PC-3 (cell line): ENCODE measurements around the gene CNDP1. TPM values are rescaled to one million over a fixed set of nuclear protein-coding genes. Genes with fewer than 3 reads are reported as not detected.

Experiments used
- ATAC-seq: fragments of 200-7000 bp; cut with Tn5 transposase; 2 replicates; pipeline ENCODE4 v1.9.1; 2020; ENCODE audit warnings: mild to moderate bottlenecking, moderate library complexity
- BruUV-seq: library from RNA; stranded (reverse); fragments of 400-500 nt; replicated peaks from 2 replicates; lab custom pipeline; 2021; lab: Mats Ljungman, UMichigan
- CTCF ChIA-PET: fragments of 300-600 bp; sonication (Branson Sonifier 250); formaldehyde crosslinking; loops from one replicate; lab custom pipeline; 2022; ENCODE audit warnings: antibody characterized with exemption; lab: Charles Lee
- POLR2A ChIA-PET: fragments of 300-600 bp; sonication (Branson Sonifier 250); formaldehyde crosslinking; loops from one replicate; lab custom pipeline; 2022; ENCODE audit warnings: antibody characterized with exemption; ENCODE audit not compliant: unreplicated experiment; lab: Charles Lee
- DNase-seq: peaks from one replicate; pipeline ENCODE4 v3.0.0-alpha.2; 2015
- H2AFZ ChIP-seq: fragments of 300-600 bp; sonication (generic); 2 replicates; pipeline ENCODE4 v1.6.0; 2016; ENCODE audit warnings: antibody characterized with exemption, low read length
- H3F3A ChIP-seq: fragments of 300-600 bp; sonication (generic); one replicate; pipeline ENCODE4 v1.6.0; 2017; ENCODE audit warnings: antibody characterized with exemption, low read length, control low read depth, mild to moderate bottlenecking; ENCODE audit not compliant: unreplicated experiment
- H3K27ac ChIP-seq: fragments of 300-600 bp; sonication (generic); 2 replicates; pipeline ENCODE4 v1.5.1; 2016; ENCODE audit warnings: mild to moderate bottlenecking, low read length
- H3K27me3 ChIP-seq: fragments of 300-600 bp; sonication (generic); 2 replicates; pipeline ENCODE4 v1.6.1; 2016; ENCODE audit warnings: low read length, mixed read lengths
- H3K36me3 ChIP-seq: fragments of 300-600 bp; sonication (generic); 2 replicates; pipeline ENCODE4 v1.6.1; 2016; ENCODE audit warnings: low read depth, mixed run types, low read length, mixed read lengths
- H3K4me1 ChIP-seq: fragments of 300-600 bp; sonication (generic); 2 replicates; pipeline ENCODE4 v1.5.1; 2016; ENCODE audit warnings: low read length; ENCODE audit not compliant: insufficient read depth
- H3K4me2 ChIP-seq: fragments of 300-600 bp; sonication (generic); 2 replicates; pipeline ENCODE4 v1.6.0; 2016; ENCODE audit warnings: low read length
- H3K4me3 ChIP-seq: fragments of 300-600 bp; sonication (generic); 2 replicates; pipeline ENCODE4 v1.5.1; 2016; ENCODE audit warnings: mild to moderate bottlenecking, low read length, mixed read lengths
- H3K79me2 ChIP-seq: fragments of 300-600 bp; sonication (generic); 2 replicates; pipeline ENCODE4 v1.6.1; 2017; ENCODE audit warnings: low read length, mixed read lengths
- H3K9ac ChIP-seq: fragments of 300-600 bp; sonication (generic); 2 replicates; pipeline ENCODE4 v1.6.0; 2016; ENCODE audit warnings: mild to moderate bottlenecking, low read length
- H3K9me2 ChIP-seq: fragments of 300-600 bp; sonication (generic); replicated peaks from 2 replicates; pipeline ENCODE4 v1.6.1; 2016; ENCODE audit warnings: mixed run types, low read length, mixed read lengths
- H3K9me3 ChIP-seq: fragments of 300-600 bp; sonication (generic); 2 replicates; pipeline ENCODE4 v1.6.1; 2016; ENCODE audit warnings: low read length, mixed read lengths
- H4K20me1 ChIP-seq: fragments of 300-600 bp; sonication (generic); 2 replicates; pipeline ENCODE4 v1.6.1; 2016; ENCODE audit warnings: low read length, mixed read lengths
- CTCF ChIP-seq: fragments of 300-600 bp; sonication (generic); conservative IDR thresholded peaks from 2 replicates; pipeline ENCODE4 v1.5.1; 2017; ENCODE audit warnings: antibody characterized with exemption, low read depth, mild to moderate bottlenecking, low read length
- EZH2 ChIP-seq: fragments of 300-600 bp; sonication (generic); IDR thresholded peaks from one replicate; pipeline ENCODE4 v1.6.1; 2017; ENCODE audit warnings: antibody characterized with exemption, mild to moderate bottlenecking, low read length; ENCODE audit not compliant: unreplicated experiment
- EZH2phosphoT487 ChIP-seq: fragments of 300-600 bp; sonication (generic); IDR thresholded peaks from 2 replicates; pipeline ENCODE4 v1.6.1; 2018; ENCODE audit warnings: mild to moderate bottlenecking, antibody characterized with exemption, low read length, borderline replicate concordance
- intact Hi-C: fragments of 100-400 bp; cut with micrococcal nuclease; formaldehyde crosslinking; loops from 2 replicates; pipeline ENCODE4 v1.9.0; 2023
- total RNA-seq: library from RNA; depleted of rRNA; stranded (reverse); fragments of >200 nt; gene quantifications from 2 replicates; pipeline ENCODE4 v1.2.3, GENCODE V29; 2014

CNDP1 gene
- total RNA-seq, 1 experiment from 2014 or later, result not detected

DNA sequence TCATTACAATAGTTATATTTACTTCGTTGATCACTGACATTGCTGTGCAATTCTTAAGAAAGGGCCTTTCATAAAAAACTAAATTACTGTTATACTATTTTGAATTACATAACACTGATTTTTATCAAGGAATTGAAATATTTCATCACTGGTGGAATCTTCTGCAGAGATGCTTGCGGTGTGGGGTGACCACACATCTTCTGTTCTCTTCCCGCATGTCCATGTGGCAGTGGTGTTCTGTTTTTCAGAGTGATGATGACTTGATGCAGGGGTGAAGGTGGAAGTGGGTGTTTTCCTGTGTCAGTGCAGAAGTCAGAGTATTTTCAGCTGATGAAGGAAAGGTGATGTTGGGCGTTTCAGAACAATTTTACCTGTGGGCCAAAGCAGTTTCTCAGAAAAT, 31.2 kb upstream of the CNDP1 start:
- Histone ChIP-seq H2AFZ (no peak overlapping the region), H3K4me1 (peaks cover 20% of the 10 kb centered on the region), H3K9me2 (no peaks in the 10 kb centered on the region), H3K79me2 (peaks cover 21% of the 10 kb centered on the region), H3K9ac (no peak overlapping the region), H3K36me3 (peaks cover 13% of the 10 kb centered on the region; the same call in 1 of the 2 replicates), H3F3A (no peaks in the 10 kb centered on the region), H3K27ac (no peak overlapping the region), H3K27me3 (no peaks in the 10 kb centered on the region), H3K4me3 (no peak overlapping the region), H3K4me2 (no peak overlapping the region), H4K20me1 (no peaks in the 10 kb centered on the region), H3K9me3 (no peaks in the 10 kb centered on the region)
- ATAC-seq (no peak), DNase-seq (no peak)
- TF ChIP-seq EZH2, result no peak
- TF ChIP-seq EZH2phosphoT487, result no peak
- TF ChIP-seq CTCF, result no peak
- no TSS peak for BruUV-seq
- CTCF ChIA-PET, result no interaction called here
- POLR2A ChIA-PET, result interaction anchor here (0.6 kb wide), 1 partner anchor 19 kb away, joined by 5 read pairs; no protein-coding TSS in a partner anchor
- intact Hi-C loops, result no loop called here

- no peaks in the 10 kb centered on the region for H3K9me2 ChIP-seq
- peaks cover 24% of the 10 kb centered on the region; the same call in 1 of the 2 replicates for H3K36me3 ChIP-seq
- no peaks in the 10 kb centered on the region for H3K79me2 ChIP-seq
- H3K27ac ChIP-seq, result no peak overlapping the region
- no peaks in the 10 kb centered on the region for H4K20me1 ChIP-seq
- H3K9ac ChIP-seq, result no peak overlapping the region
- no peak for ATAC-seq
- no peaks in the 10 kb centered on the region for H3K27me3 ChIP-seq
- H3K4me1 ChIP-seq, result no peaks in the 10 kb centered on the region
- no peak for DNase-seq
- H3K4me3 ChIP-seq, result no peak overlapping the region
- POLR2A ChIA-PET, result no interaction called here
- no TSS peak for BruUV-seq
- H2AFZ ChIP-seq, result no peak overlapping the region
- CTCF ChIA-PET, result no interaction called here
- intact Hi-C loops, result no loop called here
- no peaks in the 10 kb centered on the region for H3K9me3 ChIP-seq
- H3K4me2 ChIP-seq, result no peak overlapping the region
- H3F3A ChIP-seq, result no peaks in the 10 kb centered on the region
- TF ChIP-seq EZH2phosphoT487 (no peak), CTCF (no peak), EZH2 (no peak)
These were observed 28.5 kb upstream of the CNDP1 start for GRCh38 chr18:74505776-74506175.

- no peak overlapping the region for H3K27ac ChIP-seq
- H3K79me2 ChIP-seq, result no peaks in the 10 kb centered on the region
- no peak overlapping the region for H2AFZ ChIP-seq
- BruUV-seq, result no TSS peak
- ATAC-seq (no peak), DNase-seq (no peak)
- no peaks in the 10 kb centered on the region for H3K27me3 ChIP-seq
- H4K20me1 ChIP-seq, result no peaks in the 10 kb centered on the region
- no peaks in the 10 kb centered on the region for H3K9me3 ChIP-seq
- no peak overlapping the region for H3K4me3 ChIP-seq
- no peak overlapping the region for H3K4me2 ChIP-seq
- H3K36me3 ChIP-seq, result peaks cover 19% of the 10 kb centered on the region; the same call in 1 of the 2 replicates
- intact Hi-C loops, result no loop called here
- ChIA-PET CTCF (no interaction called here), POLR2A (no interaction called here)
- H3F3A ChIP-seq, result no peaks in the 10 kb centered on the region
- H3K9me2 ChIP-seq, result no peaks in the 10 kb centered on the region
- TF ChIP-seq CTCF, result no peak
- TF ChIP-seq EZH2phosphoT487, result no peak
- TF ChIP-seq EZH2, result no peak
- no peak overlapping the region for H3K9ac ChIP-seq
- no peaks in the 10 kb centered on the region for H3K4me1 ChIP-seq
These were observed 27.7 kb upstream of the CNDP1 start for GRCh38 chr18:74506448-74507084.
